ENCODE measurements around the gene HAVCR1.

GRCh38 chr5:157029457-157029856 lies 29.5 kb downstream of the HAVCR1 start:
- TF ChIP-seq POLR2AphosphoS5 (IDR thresholded peaks at IDR 0.05; ENCODE audit: low read depth, low read length): no peak
- TF ChIP-seq CTCF (IDR thresholded peaks at IDR 0.05): no peak
- no peak for TF ChIP-seq REST (IDR thresholded peaks at IDR 0.05; ENCODE audit: insufficient read depth in 1 of 2, low read depth in 2 of 2, low read length in 1 of 2)
- no peak for TF ChIP-seq SIN3A (IDR thresholded peaks at IDR 0.05; ENCODE audit: borderline replicate concordance, insufficient read depth, low read depth, low read length)
- no peak for TF ChIP-seq TCF7L2 (IDR thresholded peaks at IDR 0.05; ENCODE audit: low read depth, low read length)
